ENCODE data around the gene KCMF1. TPM values are rescaled to one million over a fixed set of nuclear protein-coding genes. Genes with fewer than 3 reads are reported as not detected.

KCMF1 gene
- polyA plus RNA-seq, 2 of the 4 experiments (the other 2 are of a cell fraction): 77.8 to 221 TPM

- DNase-seq (ENCODE audit: low read depth in 1 of 2, low spot score in 1 of 2) (no peak), FAIRE-seq (no peak), ATAC-seq (no peak)
- 66% methylated on average over 3 of the region's 3 CpGs for WGBS (ENCODE audit: missing lambda C conversion rate)
- ChIA-PET POLR2A (no interaction called here), CTCF (interaction anchor here (3.4 kb wide), 1 partner anchor 214 kb away, joined by 22 read pairs; no protein-coding TSS in a partner anchor)
- H3K4me2 ChIP-seq: no peak overlapping the region
- no peaks in the 10 kb centered on the region for H3K9me3 ChIP-seq
- H3K4me3 ChIP-seq: no peak overlapping the region
- no peak overlapping the region for H3K27ac ChIP-seq
- H3K4me1 ChIP-seq: no peaks in the 10 kb centered on the region
- no peak for TF ChIP-seq EHF (CRISPR knock-in tag; IDR thresholded peaks at IDR 0.05)
- no peak for TF ChIP-seq SMC3 (IDR thresholded peaks at IDR 0.05)
- no peak for TF ChIP-seq CHD2 (IDR thresholded peaks at IDR 0.05; ENCODE audit: low read length, partially characterized antibody)
- no peak for TF ChIP-seq EP300 (IDR thresholded peaks at IDR 0.05)
- TF ChIP-seq BHLHE40 (IDR thresholded peaks at IDR 0.05; ENCODE audit: low read depth, low read length): no peak
- no peak for TF ChIP-seq CTCF (IDR thresholded peaks at IDR 0.05)
- no peak for TF ChIP-seq HOXB13 (CRISPR knock-in tag; IDR thresholded peaks at IDR 0.05; ENCODE audit: low read depth)
- no peak for TF ChIP-seq NFE2L2 (conservative IDR thresholded peaks at IDR 0.05; ENCODE audit: low read length)
- no peak for TF ChIP-seq GATA3 (IDR thresholded peaks at IDR 0.05; ENCODE audit: borderline replicate concordance)
- no peak for TF ChIP-seq TFCP2L1 (CRISPR knock-in tag; IDR thresholded peaks at IDR 0.05)
- TF ChIP-seq HEYL (CRISPR knock-in tag; IDR thresholded peaks at IDR 0.05): no peak
- TF ChIP-seq ZC3H11A (IDR thresholded peaks at IDR 0.05): no peak
- TF ChIP-seq ZSCAN20 (CRISPR knock-in tag; IDR thresholded peaks at IDR 0.05): no peak
- no peak for TF ChIP-seq BCL3 (IDR thresholded peaks at IDR 0.05)
- no peak for TF ChIP-seq KDM1A (IDR thresholded peaks at IDR 0.05; ENCODE audit: low read depth)
- TF ChIP-seq ZNF302 (CRISPR knock-in tag; IDR thresholded peaks at IDR 0.05): no peak
- TF ChIP-seq CHD4 (IDR thresholded peaks at IDR 0.05; ENCODE audit: borderline replicate concordance): no peak
- TF ChIP-seq HES2 (IDR thresholded peaks at IDR 0.05): no peak
- TF ChIP-seq PBX3 (IDR thresholded peaks at IDR 0.05): no peak
- TF ChIP-seq MAFK (IDR thresholded peaks at IDR 0.05; ENCODE audit: partially characterized antibody): no peak
Measured at GRCh38 chr2:85071096-85071495, 100.1 kb downstream of the KCMF1 start.

GRCh38 chr2:85073033-85073432 lies 102.1 kb downstream of the KCMF1 start:
- DNase-seq (ENCODE audit: low read depth in 1 of 2, low spot score in 1 of 2): no peak
- ChIA-PET CTCF (interaction anchor here (1.4 to 3.4 kb wide), 3 partner anchors 212 to 227 kb away, joined by 6 to 22 read pairs (median 8); no protein-coding TSS in a partner anchor), POLR2A (no interaction called here)
- WGBS (ENCODE audit: missing lambda C conversion rate): 16% methylated on average over 3 of the region's 3 CpGs
- no peak for ATAC-seq
- Histone ChIP-seq H3K4me2 (no peak overlapping the region), H3K27ac (no peak overlapping the region), H3K4me3 (no peak overlapping the region), H3K9me3 (no peaks in the 10 kb centered on the region), H3K4me1 (no peaks in the 10 kb centered on the region)
- FAIRE-seq: peak; percentile 18
- TF ChIP-seq RAD21 (conservative IDR thresholded peaks at IDR 0.05 in 1 of 2, IDR thresholded peaks at IDR 0.05 in 1 of 2) (no peak), NPAS2 (CRISPR knock-in tag; IDR thresholded peaks at IDR 0.05; ENCODE audit: borderline replicate concordance) (no peak), HOXA7 (CRISPR knock-in tag; IDR thresholded peaks at IDR 0.05) (no peak), TP53 (CRISPR knock-in tag; IDR thresholded peaks at IDR 0.05) (no peak), NFE2L2 (conservative IDR thresholded peaks at IDR 0.05; ENCODE audit: low read length) (no peak), EP300 (IDR thresholded peaks at IDR 0.05) (no peak), RCOR1 (IDR thresholded peaks at IDR 0.05; ENCODE audit: low read depth, low read length) (no peak), CTCF (IDR thresholded peaks at IDR 0.05) (no peak), GATA3 (IDR thresholded peaks at IDR 0.05; ENCODE audit: borderline replicate concordance) (no peak), HES2 (IDR thresholded peaks at IDR 0.05) (no peak), FOSL2 (IDR thresholded peaks at IDR 0.05) (no peak), FOSL2 (CRISPR knock-in tag; IDR thresholded peaks at IDR 0.05) (no peak), ZC3H11A (IDR thresholded peaks at IDR 0.05) (no peak), EHF (CRISPR knock-in tag; IDR thresholded peaks at IDR 0.05) (no peak), ESRRA (IDR thresholded peaks at IDR 0.05; ENCODE audit: borderline replicate concordance, low read length) (no peak), KDM5A (IDR thresholded peaks at IDR 0.05) (no peak), BHLHE40 (IDR thresholded peaks at IDR 0.05; ENCODE audit: low read depth, low read length) (no peak), HEYL (CRISPR knock-in tag; IDR thresholded peaks at IDR 0.05) (no peak), ZNF302 (CRISPR knock-in tag; IDR thresholded peaks at IDR 0.05) (no peak), MYC (IDR thresholded peaks at IDR 0.05; ENCODE audit: borderline replicate concordance, low read length) (no peak), ZFP36 (IDR thresholded peaks at IDR 0.05; ENCODE audit: borderline replicate concordance, partially characterized antibody) (no peak)
